NCI-H345 treated with DMSO at 0.1 percent for 48 hours (cell line): ENCODE results near the gene AAGAB.
"Not testable (repeated sequence)": the region's sequence is repeated elsewhere in the genome, so short reads cannot be mapped to it uniquely, and the experiment has no call there.

Source experiments
- DNase-seq: peaks from one replicate; lab custom pipeline; 2025; ENCODE audit not compliant: unreplicated experiment; lab: John Stamatoyannopoulos, UW

AAGAB gene

GRCh38 chr15:67154249-67154648, 100.2 kb downstream of the AAGAB start:
- DNase-seq: no peak

GRCh38 chr15:67153044-67153443, 101.4 kb downstream of the AAGAB start:
- not testable (repeated sequence) for DNase-seq

GRCh38 chr15:67152429-67152828, 102.0 kb downstream of the AAGAB start:
- DNase-seq: no peak
